PC-9 (cell line): ENCODE measurements around the gene CTBP2. TPM values are rescaled to one million over a fixed set of nuclear protein-coding genes. Genes with fewer than 3 reads are reported as not detected.

ENCODE experiments used
- BruUV-seq: library from RNA; stranded (reverse); fragments of 400-500 nt; replicated peaks from 2 replicates; lab custom pipeline; 2021; lab: Mats Ljungman, UMichigan
- CTCF ChIA-PET: fragments of 300-600 bp; sonication (Branson Sonifier 250); formaldehyde crosslinking; loops from one replicate; lab custom pipeline; 2022; ENCODE audit warnings: antibody characterized with exemption; lab: Charles Lee
- POLR2A ChIA-PET: fragments of 300-600 bp; sonication (Branson Sonifier 250); formaldehyde crosslinking; loops from one replicate; lab custom pipeline; 2022; ENCODE audit warnings: antibody characterized with exemption; ENCODE audit not compliant: unreplicated experiment; lab: Charles Lee
- DNase-seq, 2 experiments: peaks; one replicate each; pipeline versions ENCODE4 v3.0.0 to v3.0.0-alpha.2; 2015 to 2022; ENCODE audit warnings: mixed read lengths in 1 of 2
- H2AFZ ChIP-seq: fragments of 200-600 bp; sonication (generic); 2 replicates; pipeline ENCODE4 v1.8.1; 2017; ENCODE audit warnings: antibody characterized with exemption
- H3F3A ChIP-seq: fragments of 200-600 bp; sonication (generic); 2 replicates; pipeline ENCODE4 v1.8.1; 2017; ENCODE audit warnings: antibody characterized with exemption, mild to moderate bottlenecking, low read depth; ENCODE audit not compliant: insufficient read depth
- H3K27ac ChIP-seq: fragments of 200-600 bp; sonication (generic); 2 replicates; pipeline ENCODE4 v1.6.1; 2016; ENCODE audit warnings: mixed run types
- H3K27me3 ChIP-seq: fragments of 200-600 bp; sonication (generic); 2 replicates; pipeline ENCODE4 v1.6.1; 2016; ENCODE audit warnings: low read depth, mixed run types; ENCODE audit not compliant: insufficient read depth
- H3K36me3 ChIP-seq: fragments of 200-600 bp; sonication (generic); 2 replicates; pipeline ENCODE4 v1.6.1; 2016; ENCODE audit warnings: low read depth, mixed run types
- H3K4me1 ChIP-seq: fragments of 200-600 bp; sonication (generic); replicated peaks from 2 replicates; pipeline ENCODE4 v1.6.1; 2016; ENCODE audit warnings: mixed run types; ENCODE audit not compliant: insufficient read depth
- H3K4me2 ChIP-seq: fragments of 200-600 bp; sonication (generic); 2 replicates; pipeline ENCODE4 v1.6.1; 2017; ENCODE audit warnings: mixed run types
- H3K4me3 ChIP-seq: fragments of 200-600 bp; sonication (generic); 2 replicates; pipeline ENCODE4 v1.6.1; 2016; ENCODE audit warnings: mixed run types
- H3K79me2 ChIP-seq: fragments of 200-600 bp; sonication (generic); 2 replicates; pipeline ENCODE4 v1.6.1; 2017; ENCODE audit warnings: low read depth, mixed run types
- H3K9me2 ChIP-seq: fragments of 200-600 bp; sonication (generic); 2 replicates; pipeline ENCODE4 v1.8.1; 2017; ENCODE audit warnings: mild to moderate bottlenecking; ENCODE audit not compliant: insufficient read depth
- H3K9me3 ChIP-seq: fragments of 200-600 bp; sonication (generic); 2 replicates; pipeline ENCODE4 v1.8.1; 2016; ENCODE audit warnings: low read depth; ENCODE audit not compliant: insufficient read depth
- H4K20me1 ChIP-seq: fragments of 200-600 bp; sonication (generic); 2 replicates; pipeline ENCODE4 v1.8.1; 2017; ENCODE audit not compliant: insufficient read depth
- EZH2 ChIP-seq: fragments of 200-600 bp; sonication (generic); IDR thresholded peaks from 2 replicates; pipeline ENCODE4 v1.8.0; 2017; ENCODE audit warnings: antibody characterized with exemption, low read depth
- intact Hi-C: fragments of 100-400 bp; cut with micrococcal nuclease; formaldehyde crosslinking; loops from one replicate; pipeline ENCODE4 v1.10.0; 2022; ENCODE audit not compliant: unreplicated experiment
- total RNA-seq: library from RNA; stranded (reverse); gene quantifications from 2 replicates; pipeline ENCODE4 v1.2.3, GENCODE V29; 2021
- TF ChIP-seq, protein P1 (sequence below): fragments of 200-600 bp; sonication (generic); conservative IDR thresholded peaks from 2 replicates; pipeline ENCODE4 v1.6.1; 2017; ENCODE audit warnings: mixed run types, antibody characterized with exemption, mild to moderate bottlenecking, moderate library complexity

CTBP2 gene
- total RNA-seq, 1 experiment from 2014 or later: 60.5 TPM

GRCh38 chr10:125095776-125096175 lies 64.6 kb downstream of the CTBP2 start:
- Histone ChIP-seq H3K4me2 (no peak overlapping the region), H3K79me2 (peaks cover 80% of the 10 kb centered on the region), H3F3A (no peaks in the 10 kb centered on the region), H3K4me1 (no peaks in the 10 kb centered on the region), H3K27ac (no peak overlapping the region), H3K36me3 (no peaks in the 10 kb centered on the region), H3K4me3 (no peak overlapping the region), H2AFZ (no peak overlapping the region), H4K20me1 (peaks cover 17% of the 10 kb centered on the region), H3K27me3 (no peaks in the 10 kb centered on the region), H3K9me2 (no peaks in the 10 kb centered on the region), H3K9me3 (no peaks in the 10 kb centered on the region)
- no TSS peak for BruUV-seq
- CTCF ChIA-PET: no interaction called here
- POLR2A ChIA-PET: no interaction called here
- no peak for TF ChIP-seq EZH2
- TF ChIP-seq, protein P1, sequence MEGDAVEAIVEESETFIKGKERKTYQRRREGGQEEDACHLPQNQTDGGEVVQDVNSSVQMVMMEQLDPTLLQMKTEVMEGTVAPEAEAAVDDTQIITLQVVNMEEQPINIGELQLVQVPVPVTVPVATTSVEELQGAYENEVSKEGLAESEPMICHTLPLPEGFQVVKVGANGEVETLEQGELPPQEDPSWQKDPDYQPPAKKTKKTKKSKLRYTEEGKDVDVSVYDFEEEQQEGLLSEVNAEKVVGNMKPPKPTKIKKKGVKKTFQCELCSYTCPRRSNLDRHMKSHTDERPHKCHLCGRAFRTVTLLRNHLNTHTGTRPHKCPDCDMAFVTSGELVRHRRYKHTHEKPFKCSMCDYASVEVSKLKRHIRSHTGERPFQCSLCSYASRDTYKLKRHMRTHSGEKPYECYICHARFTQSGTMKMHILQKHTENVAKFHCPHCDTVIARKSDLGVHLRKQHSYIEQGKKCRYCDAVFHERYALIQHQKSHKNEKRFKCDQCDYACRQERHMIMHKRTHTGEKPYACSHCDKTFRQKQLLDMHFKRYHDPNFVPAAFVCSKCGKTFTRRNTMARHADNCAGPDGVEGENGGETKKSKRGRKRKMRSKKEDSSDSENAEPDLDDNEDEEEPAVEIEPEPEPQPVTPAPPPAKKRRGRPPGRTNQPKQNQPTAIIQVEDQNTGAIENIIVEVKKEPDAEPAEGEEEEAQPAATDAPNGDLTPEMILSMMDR: no peak
- intact Hi-C loops: no loop called here
- DNase-seq: no peak

DNA sequence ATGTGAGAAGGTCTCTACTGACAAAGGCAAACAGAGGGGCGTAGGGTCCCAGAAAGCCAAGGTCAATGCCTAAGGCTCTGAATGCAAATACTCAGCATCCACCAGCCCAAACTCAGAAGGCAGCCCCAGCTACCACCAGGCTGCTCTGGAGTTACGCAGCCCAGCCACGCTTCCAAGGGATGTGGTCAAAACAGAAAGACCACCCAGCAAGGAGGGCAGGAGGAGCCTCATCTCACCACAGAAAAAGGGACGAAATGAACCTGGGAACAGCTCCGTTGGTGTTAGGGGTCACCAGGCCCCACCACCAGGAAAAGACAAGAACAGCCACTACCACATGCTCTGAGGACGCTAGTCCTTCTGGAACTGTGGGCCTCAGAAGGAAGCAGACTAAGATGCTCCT lies 65.1 kb downstream of the CTBP2 start:
- Histone ChIP-seq H3K9me3 (no peaks in the 10 kb centered on the region), H4K20me1 (peaks cover 17% of the 10 kb centered on the region), H3K9me2 (no peaks in the 10 kb centered on the region), H3K27ac (no peak overlapping the region), H3K36me3 (no peaks in the 10 kb centered on the region), H2AFZ (no peak overlapping the region), H3K79me2 (peaks cover 80% of the 10 kb centered on the region), H3K27me3 (no peaks in the 10 kb centered on the region), H3K4me1 (no peaks in the 10 kb centered on the region), H3K4me3 (no peak overlapping the region), H3K4me2 (no peak overlapping the region), H3F3A (no peaks in the 10 kb centered on the region)
- intact Hi-C loops: no loop called here
- POLR2A ChIA-PET: no interaction called here
- CTCF ChIA-PET: no interaction called here
- TF ChIP-seq, protein P1: no peak
- no peak for TF ChIP-seq EZH2
- DNase-seq: no peak
- no TSS peak for BruUV-seq

GRCh38 chr10:125094806-125095205 lies 65.6 kb downstream of the CTBP2 start:
- Histone ChIP-seq H3K9me2 (no peaks in the 10 kb centered on the region), H3K36me3 (no peaks in the 10 kb centered on the region), H2AFZ (no peak overlapping the region), H3K4me2 (no peak overlapping the region), H3K27ac (no peak overlapping the region), H3K27me3 (no peaks in the 10 kb centered on the region), H3K4me3 (no peak overlapping the region), H3K79me2 (peaks cover 76% of the 10 kb centered on the region), H3F3A (no peaks in the 10 kb centered on the region), H3K9me3 (no peaks in the 10 kb centered on the region), H3K4me1 (no peaks in the 10 kb centered on the region), H4K20me1 (peaks cover 20% of the 10 kb centered on the region)
- no TSS peak for BruUV-seq
- intact Hi-C loops: no loop called here
- ChIA-PET CTCF (no interaction called here), POLR2A (no interaction called here)
- TF ChIP-seq EZH2: no peak
- TF ChIP-seq, protein P1: no peak
- no peak for DNase-seq
